HG03159 (cell line): ENCODE data around the gene ZRANB1.

ENCODE experiments used
- ATAC-seq: cut with Tn5 transposase; IDR thresholded peaks from one replicate; pipeline ENCODE4 v1.9.1; 2021; ENCODE audit warnings: mild to moderate bottlenecking, moderate library complexity; ENCODE audit not compliant: unreplicated experiment

The ZRANB1 gene

DNA sequence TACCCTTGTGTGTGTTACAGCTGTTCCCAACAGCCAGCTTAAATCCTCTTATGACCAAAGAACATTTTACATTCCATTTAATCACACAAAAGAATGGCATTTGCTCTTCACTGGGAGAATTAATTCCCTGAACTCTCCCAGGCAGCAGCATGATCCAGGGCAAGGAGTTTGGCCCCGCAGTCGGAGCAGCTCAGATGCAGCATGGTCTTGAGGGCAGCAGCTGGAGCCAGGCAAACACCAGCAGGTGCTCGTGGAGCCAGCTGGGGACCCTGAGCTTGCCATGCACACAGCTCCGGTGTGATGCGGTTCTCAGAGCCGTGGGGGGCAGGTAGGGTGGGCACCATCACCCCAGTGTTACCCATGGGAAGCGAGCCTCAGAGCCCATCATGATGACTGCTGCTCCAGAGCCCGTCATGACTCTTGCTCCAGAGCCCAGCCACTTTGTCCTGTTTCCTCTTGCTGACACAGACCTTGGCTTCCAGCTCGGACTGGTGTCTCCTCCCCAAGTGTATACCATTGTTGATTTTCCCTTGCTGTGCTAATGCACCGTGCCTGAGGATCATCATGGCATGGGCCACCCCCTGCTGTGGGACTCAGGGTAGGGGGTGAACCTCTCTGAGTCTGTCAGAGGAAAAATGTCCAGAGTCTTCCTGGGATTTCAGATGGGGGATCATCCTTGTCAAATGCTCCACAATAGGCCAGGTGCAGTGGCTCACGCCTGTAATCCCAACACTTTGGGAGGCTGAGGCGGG is 75.8 kb downstream of the ZRANB1 start:
- no peak for ATAC-seq

- no peak for ATAC-seq
These were observed 76.7 kb downstream of the ZRANB1 start for GRCh38 chr10:125018576-125019143.

DNA sequence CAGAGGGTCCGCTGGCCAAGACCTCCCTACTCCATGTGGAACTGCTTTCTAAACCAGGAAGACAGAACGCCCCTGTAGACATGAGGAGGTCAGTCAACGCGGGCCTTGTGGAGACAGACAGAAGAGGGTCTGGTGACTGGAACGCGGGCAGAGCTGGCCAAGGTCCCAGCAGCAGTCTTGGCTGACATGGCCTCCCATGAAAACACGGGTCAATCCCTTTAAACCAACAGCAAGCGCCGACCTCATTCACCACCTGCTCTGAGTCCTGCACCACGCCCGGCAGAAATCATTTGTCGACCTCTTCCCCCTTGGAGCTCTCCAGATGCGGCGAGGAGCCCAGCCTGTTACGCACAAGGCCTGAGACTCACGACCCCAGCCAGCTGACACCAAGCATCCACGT is 78.5 kb downstream of the ZRANB1 start:
- no peak for ATAC-seq

DNA sequence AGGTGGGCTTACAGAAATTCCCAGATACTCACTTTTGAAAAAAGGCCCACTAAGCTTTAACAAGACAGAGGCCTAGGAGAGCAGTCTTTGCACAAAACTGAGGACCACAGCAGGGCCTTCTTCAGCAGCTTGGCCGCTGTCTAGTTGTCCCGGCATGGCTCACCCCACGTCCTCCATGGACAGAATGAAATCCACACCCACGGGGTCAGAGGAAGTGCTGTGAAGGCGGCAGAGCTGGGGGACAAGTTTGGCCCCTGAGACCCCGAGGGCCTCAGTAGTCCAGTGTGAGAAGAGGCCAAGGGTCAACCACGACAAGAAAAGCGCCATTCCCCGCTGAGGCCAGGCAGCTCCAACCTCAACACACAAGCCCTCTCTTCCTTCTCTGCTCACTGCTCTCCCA is 78.9 kb downstream of the ZRANB1 start:
- no peak for ATAC-seq

DNA sequence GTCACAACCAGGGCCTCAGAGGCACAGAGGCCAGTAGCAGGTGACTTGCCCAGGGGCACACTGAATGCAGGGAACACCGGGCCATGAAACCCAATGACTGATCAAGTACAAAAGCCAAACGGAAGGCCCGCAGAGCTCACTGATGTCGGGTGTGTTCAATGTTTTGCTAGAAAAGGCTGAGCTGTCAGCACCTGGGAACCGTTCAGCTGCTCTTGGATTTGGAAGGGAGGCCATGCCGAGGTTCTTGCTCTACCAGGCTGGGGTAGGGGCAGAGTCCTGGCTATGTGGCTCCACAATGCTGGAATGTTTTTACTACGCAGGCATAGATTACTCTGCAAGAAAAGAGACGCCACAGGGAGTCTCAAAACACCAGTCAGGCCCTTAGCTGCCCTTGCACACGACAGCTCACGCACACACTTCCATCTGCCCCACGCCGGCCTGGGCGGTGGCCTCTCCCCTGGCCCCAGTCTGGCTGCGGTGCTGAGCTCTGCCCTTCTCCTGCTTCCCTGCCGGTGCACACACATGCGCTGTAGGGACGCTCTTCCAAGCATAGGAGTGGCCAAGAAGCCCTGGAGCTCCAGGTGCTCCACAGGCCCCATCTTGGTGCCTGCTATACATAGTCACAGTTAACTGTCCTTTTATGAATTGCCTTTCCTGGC is 79.9 kb downstream of the ZRANB1 start:
- no peak for ATAC-seq

DNA sequence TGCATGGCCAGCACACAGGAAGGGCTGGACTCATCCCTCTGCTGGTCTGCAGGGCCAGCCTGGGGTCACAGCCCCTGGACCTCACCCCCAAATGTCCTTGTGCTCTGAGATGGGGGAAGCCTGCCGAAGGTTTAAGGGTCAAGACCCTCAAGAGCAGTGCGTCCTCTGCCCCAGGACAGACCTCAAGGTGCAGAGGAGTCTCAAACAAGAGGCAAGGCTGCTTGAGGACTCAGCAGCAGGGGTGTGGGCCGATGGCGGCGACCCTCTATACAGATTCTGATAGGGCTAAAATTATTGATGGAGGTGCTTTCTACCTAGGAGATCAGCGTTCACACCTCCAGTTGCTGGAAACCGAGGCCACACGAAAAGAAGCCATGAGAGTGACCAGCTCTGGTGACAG is 80.7 kb downstream of the ZRANB1 start:
- ATAC-seq: no peak

DNA sequence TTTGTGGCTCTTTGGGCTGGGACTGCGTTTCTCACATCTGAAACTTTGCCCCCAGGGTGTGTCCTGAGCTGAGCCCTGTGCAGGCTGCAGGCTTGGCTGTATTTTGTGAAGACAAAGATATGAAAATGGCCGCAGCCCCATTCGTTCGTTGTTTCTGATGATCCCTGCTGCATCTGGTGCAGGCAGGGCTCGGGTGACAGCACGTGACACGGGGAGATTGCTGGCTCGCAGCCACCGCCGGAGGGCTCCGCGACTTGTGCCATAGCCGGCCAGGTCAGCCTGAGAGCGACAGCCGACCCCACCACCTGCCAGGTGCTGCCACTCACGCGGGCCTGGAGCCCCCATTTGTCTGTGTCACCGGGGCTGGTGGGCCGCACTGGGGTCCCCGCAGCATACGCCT is 81.3 kb downstream of the ZRANB1 start:
- ATAC-seq: no peak

- ATAC-seq: no peak
These were observed 82.1 kb downstream of the ZRANB1 start for GRCh38 chr10:125023862-125024496.

GRCh38 chr10:125024497-125025234 is 82.7 kb downstream of the ZRANB1 start:
- no peak for ATAC-seq

- ATAC-seq: no peak
These were observed 83.4 kb downstream of the ZRANB1 start for GRCh38 chr10:125025341-125025740.

DNA sequence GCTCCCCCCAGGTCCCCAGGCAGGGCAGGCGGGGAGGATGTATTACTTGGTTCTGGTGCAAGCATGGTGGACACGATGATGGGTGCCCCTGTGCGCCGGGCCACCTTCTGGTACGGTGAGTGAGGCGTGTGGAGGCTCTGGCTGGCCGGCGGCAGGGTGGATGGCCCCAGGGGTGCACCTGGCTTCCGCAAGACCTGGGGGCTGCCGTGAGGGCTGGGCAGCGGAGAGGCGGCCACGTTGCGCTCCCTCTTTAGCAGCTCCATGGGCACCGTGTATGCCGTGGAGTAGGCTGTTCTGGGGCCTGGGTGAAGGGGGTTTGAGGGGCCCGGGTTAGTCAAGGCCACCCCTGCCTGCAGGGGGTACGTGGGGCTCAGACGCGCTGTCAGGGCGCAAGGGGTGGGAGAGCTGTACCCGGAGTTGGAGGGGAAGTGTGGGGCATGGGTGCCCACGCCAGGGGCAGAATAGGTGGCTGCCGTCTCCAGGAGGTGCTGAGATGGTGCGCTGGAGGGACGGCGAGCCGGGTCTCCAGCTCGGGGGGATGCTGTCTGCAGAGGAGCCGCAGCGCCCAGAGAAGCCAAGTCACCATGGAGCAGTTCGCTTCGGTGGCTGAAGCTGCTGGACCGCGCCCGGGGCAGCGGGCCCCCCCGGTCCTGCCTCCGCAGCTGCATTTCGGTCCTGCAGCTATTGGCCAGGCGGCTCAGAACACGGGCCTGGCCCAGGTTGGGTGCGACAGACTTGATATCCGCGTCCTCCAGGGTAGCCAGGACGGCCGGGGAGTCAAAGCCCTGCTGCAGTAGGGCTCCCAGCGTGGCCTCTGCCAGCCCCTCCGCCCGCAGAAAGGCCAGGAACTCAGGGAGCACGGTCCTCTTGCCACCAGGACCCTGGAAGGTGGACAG is 84.4 kb downstream of the ZRANB1 start:
- no peak for ATAC-seq

GRCh38 chr10:125026974-125027735 is 85.2 kb downstream of the ZRANB1 start:
- no peak for ATAC-seq

DNA sequence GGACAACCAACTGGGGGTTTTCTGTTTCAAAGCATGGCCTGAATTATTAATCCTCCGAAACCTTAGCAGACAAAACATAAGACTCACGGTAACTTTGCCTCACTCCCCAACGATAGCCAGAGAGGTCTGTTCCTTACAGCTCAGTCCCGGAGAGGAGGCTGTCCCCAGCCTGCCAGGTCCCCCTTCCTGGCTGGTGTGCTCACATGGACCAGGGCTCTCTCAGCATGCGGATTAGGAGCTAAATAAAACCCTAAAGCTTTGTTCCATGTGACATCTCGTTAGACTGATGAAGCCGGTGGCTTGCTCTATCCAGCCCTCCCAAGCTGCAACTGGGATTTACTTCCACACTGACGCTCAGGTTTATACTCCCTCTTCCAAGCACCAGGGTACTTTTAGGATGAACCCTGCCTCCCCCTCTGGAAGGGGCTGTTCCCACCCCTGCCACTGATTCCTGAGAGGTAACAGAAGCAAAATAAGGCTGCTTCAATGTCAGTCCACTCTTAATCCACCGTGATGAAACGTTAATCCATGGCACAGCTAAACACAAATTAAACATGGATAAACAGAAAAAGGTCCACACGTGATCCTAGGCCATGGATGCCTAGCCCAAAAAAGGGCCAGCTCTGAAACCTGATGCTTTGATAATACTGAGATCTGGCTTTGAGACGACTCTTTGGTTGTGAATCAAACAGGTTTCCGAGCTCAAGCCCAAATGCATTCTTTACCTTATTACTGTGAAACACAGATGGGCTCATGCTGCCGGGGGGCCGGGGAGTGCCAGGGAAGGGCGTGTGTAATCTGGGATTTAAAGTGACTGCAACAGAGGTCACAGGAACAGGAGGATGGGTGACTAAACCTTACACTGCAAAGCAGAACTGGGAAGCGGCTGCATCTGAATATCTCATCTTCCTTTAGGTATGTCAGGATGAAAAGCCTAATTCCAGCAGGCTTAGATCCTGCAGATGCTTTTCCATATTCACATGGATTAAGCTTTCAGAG is 86.2 kb downstream of the ZRANB1 start:
- no peak for ATAC-seq

DNA sequence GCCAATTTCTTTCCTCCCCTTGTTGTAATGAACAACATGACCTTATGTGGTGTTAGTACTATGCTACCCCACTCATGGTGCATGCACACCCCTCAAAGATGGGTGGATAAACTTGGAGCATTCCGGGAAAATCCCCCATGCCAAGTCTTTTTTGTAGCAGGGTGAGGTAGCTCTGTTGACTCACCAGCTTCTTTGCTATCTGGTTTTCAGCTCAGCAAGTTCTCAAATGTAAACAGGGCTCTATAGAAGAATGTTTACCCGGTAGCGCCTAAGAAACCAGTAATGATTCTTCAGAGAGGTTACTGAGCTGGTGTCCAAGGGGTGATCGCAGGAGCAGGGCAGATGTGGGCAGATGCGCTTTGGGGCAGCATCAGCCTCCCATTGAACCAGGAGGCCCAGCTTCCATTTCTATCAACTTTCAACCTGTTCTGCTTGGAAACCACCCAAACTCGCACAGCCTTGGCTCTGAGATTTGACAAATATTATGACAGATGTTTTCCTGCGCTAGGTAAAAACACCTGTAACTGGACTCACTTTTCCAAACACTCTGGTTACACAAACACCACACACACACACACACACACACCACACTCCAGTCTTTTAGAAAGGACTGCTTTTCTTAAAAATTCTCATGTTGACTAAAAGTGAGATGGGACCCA is 87.8 kb downstream of the ZRANB1 start:
- ATAC-seq: no peak

DNA sequence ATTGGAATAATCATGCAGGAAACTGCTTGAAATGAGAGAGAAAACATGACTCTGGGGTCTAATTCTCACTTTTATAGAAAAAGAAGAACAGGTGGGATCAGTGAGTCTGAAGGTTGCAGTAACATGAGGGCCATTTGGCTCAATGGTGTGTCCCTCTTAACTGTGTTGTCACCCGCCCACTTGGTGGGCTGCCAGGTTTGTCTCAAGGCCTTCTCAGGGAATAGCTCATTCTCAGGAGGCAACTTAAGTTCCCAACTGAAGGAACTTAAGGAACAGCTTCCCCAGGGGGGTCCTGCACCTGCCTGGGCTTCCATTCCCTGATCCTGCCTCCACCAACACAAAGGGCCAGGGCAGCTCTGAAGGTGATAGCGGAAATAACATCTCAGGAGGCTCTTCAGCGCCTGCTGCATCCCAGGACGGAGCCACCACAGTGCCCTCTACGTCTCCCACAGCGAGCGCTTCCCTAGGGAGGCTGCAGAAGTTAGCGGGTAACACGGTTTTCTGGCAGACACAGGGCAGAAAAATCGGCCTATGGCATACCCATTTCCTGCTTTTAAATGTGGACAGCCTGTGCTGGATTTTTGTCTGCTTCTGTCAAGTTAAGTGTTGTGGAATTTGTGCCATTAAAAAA is 88.8 kb downstream of the ZRANB1 start:
- ATAC-seq: no peak

DNA sequence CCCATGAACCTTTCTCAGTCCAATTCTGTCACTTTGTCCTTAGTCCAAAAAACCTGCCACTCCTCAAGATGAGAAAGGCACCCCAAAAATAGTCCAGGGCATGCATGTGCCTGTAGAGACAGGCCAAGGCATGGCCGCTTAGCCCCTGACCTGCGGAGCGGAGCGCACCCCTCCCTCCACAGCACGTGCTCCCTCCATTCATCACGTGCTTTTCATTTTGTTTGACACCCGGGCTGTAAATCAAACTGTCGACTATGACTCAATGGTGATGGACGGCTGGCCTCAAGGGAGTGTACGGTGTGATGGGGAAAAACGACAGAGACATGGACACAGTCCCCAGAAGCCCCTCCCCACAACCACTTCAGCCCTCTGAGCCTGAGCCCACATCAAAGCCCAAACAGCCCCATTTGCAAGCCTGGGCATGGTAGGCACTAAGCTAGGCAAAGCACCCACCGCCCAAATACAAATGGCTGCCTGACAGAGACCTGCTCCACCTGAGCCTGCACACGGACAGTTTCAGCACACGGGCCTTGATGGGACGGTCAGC is 90.6 kb downstream of the ZRANB1 start:
- ATAC-seq: no peak
